RWPE1 (cell line): ENCODE measurements around the gene TMEM144.
A peak's percentile ranks its signal among the peaks of the same experiment; 100 is the strongest.

Source experiments
- CTCF ChIA-PET: fragments of 350-600 bp; sonication (Branson Sonifier 250); formaldehyde crosslinking; extraction: SDS; loops from one replicate; lab custom pipeline; 2021; lab: Yijun Ruan, JAX
- POLR2A ChIA-PET: fragments of 400-600 bp; formaldehyde crosslinking; extraction: SDS; loops from one replicate; lab custom pipeline; 2020; ENCODE audit warnings: antibody characterized with exemption; ENCODE audit not compliant: low non-redundant PET; lab: Yijun Ruan, JAX
- DNase-seq: peaks from one replicate; pipeline ENCODE4 v3.0.0; 2012; ENCODE audit warnings: low spot score
- H3K27ac ChIP-seq: fragments of 450-650 bp; 2 replicates; pipeline ENCODE4 v1.5.1; 2017
- CTCF ChIP-seq: fragments of 450-650 bp; conservative IDR thresholded peaks from 2 replicates; pipeline ENCODE4 v1.5.1; 2017; ENCODE audit warnings: low read depth, mild to moderate bottlenecking

TMEM144 gene

GRCh38 chr4:158186815-158187214, 23.5 kb upstream of the TMEM144 start:
- TF ChIP-seq CTCF = no peak
- POLR2A ChIA-PET = no interaction called here
- CTCF ChIA-PET = no interaction called here
- DNase-seq = no peak
- no peak overlapping the region for H3K27ac ChIP-seq

- ChIA-PET CTCF (no interaction called here), POLR2A (no interaction called here)
- H3K27ac ChIP-seq = no peak overlapping the region
- DNase-seq = no peak
- no peak for TF ChIP-seq CTCF
Measured at GRCh38 chr4:158189422-158189821, 20.9 kb upstream of the TMEM144 start.

GRCh38 chr4:158190718-158191117, 19.6 kb upstream of the TMEM144 start:
- H3K27ac ChIP-seq = no peak overlapping the region
- CTCF ChIA-PET = no interaction called here
- no peak for TF ChIP-seq CTCF

GRCh38 chr4:158192439-158193158, 17.7 kb upstream of the TMEM144 start:
- TF ChIP-seq CTCF = no peak
- POLR2A ChIA-PET = no interaction called here
- no peak for DNase-seq
- CTCF ChIA-PET = interaction anchor here (0.6 to 1.3 kb wide), 5 partner anchors 8 to 215 kb away, joined by 3 to 5 read pairs (median 4); no protein-coding TSS in a partner anchor
- no peak overlapping the region for H3K27ac ChIP-seq

More at GRCh38 chr4:158190718-158191117, 19.6 kb upstream of the TMEM144 start:
- POLR2A ChIA-PET = no interaction called here
- no peak for DNase-seq

- CTCF ChIA-PET = interaction anchor here (0.6 to 1.4 kb wide), 8 partner anchors 9 to 216 kb away, joined by 3 to 8 read pairs (median 4); no protein-coding TSS in a partner anchor
- peak; percentile 61 for TF ChIP-seq CTCF
- POLR2A ChIA-PET = no interaction called here
- DNase-seq = peak; percentile 55
- H3K27ac ChIP-seq = no peak overlapping the region
Measured at GRCh38 chr4:158193171-158193749, 17.0 kb upstream of the TMEM144 start.

GRCh38 chr4:158195297-158195696, 15.0 kb upstream of the TMEM144 start:
- CTCF ChIA-PET = interaction anchor here (0.6 to 0.9 kb wide), 2 partner anchors 61 to 66 kb away, joined by 3 read pairs; no protein-coding TSS in a partner anchor
- no peak for TF ChIP-seq CTCF
- H3K27ac ChIP-seq = no peak overlapping the region
- no peak for DNase-seq
- POLR2A ChIA-PET = no interaction called here
